Measurements from ENCODE around the gene ABCC1.

- TF ChIP-seq CTCF (IDR thresholded peaks at IDR 0.05) = no peak
- no peak for TF ChIP-seq POLR2A (IDR thresholded peaks at IDR 0.05)
- no peak for TF ChIP-seq POLR2AphosphoS5 (IDR thresholded peaks at IDR 0.05)
Measured at GRCh38 chr16:16093628-16094332, 144.4 kb downstream of the ABCC1 start.
